Neuronal stem cell (in vitro differentiated cells): ENCODE results near the gene SOX9.

Experiments
- DNase-seq: peaks from one replicate; pipeline ENCODE4 v3.0.0-alpha.2; 2013; ENCODE audit warnings: low spot score
- H2AFZ ChIP-seq: one replicate; pipeline ENCODE4 v1.6.1; 2013; ENCODE audit warnings: mild to moderate bottlenecking, low read length, inconsistent platforms
- H2AK5ac ChIP-seq: 2 replicates; pipeline ENCODE4 v1.6.1; 2013; ENCODE audit warnings: low read depth, mild to moderate bottlenecking, inconsistent platforms, low read length, moderate library complexity, mixed read lengths
- H2BK120ac ChIP-seq: 2 replicates; pipeline ENCODE4 v1.6.1; 2013; ENCODE audit warnings: low read depth, mild to moderate bottlenecking, inconsistent platforms, low read length, moderate library complexity, mixed read lengths
- H2BK12ac ChIP-seq: one replicate; pipeline ENCODE4 v1.6.1; 2013; ENCODE audit warnings: low read length, inconsistent platforms
- H2BK15ac ChIP-seq: 2 replicates; pipeline ENCODE4 v1.6.1; 2013; ENCODE audit warnings: mild to moderate bottlenecking, low read length, inconsistent platforms, mixed read lengths
- H2BK5ac ChIP-seq: one replicate; pipeline ENCODE4 v1.6.1; 2013; ENCODE audit warnings: inconsistent platforms, mild to moderate bottlenecking, low read length, moderate library complexity
- H3K14ac ChIP-seq: one replicate; pipeline ENCODE4 v1.6.1; 2013; ENCODE audit warnings: low read length, inconsistent platforms
- H3K18ac ChIP-seq: 2 replicates; pipeline ENCODE4 v1.6.1; 2013; ENCODE audit warnings: low read length, inconsistent platforms
- H3K23ac ChIP-seq: 2 replicates; pipeline ENCODE4 v1.6.1; 2013; ENCODE audit warnings: low read depth, mild to moderate bottlenecking, mixed read lengths, low read length, inconsistent platforms; ENCODE audit not compliant: poor library complexity
- H3K27ac ChIP-seq: replicated peaks from 3 replicates; pipeline ENCODE4 v1.5.1; 2013; ENCODE audit warnings: low read length, inconsistent platforms
- H3K27me3 ChIP-seq, 3 experiments: 2 replicates each; pipeline ENCODE4 v1.6.1; 2013; ENCODE audit warnings: low read length in 3 of 3, mild to moderate bottlenecking in 2 of 3, inconsistent platforms in 1 of 3, low read depth in 1 of 3, mixed read lengths in 1 of 3, moderate library complexity in 1 of 3; ENCODE audit not compliant: control insufficient read depth in 3 of 3, insufficient read depth in 3 of 3
- H3K36me3 ChIP-seq, 2 donors: replicated peaks in 1 of 2; 2 replicates each; pipeline ENCODE4 v1.6.1; 2013; ENCODE audit warnings: low read length in 2 of 2; ENCODE audit not compliant: control insufficient read depth in 2 of 2, insufficient read depth in 2 of 2
- H3K4ac ChIP-seq: 2 replicates; pipeline ENCODE4 v1.6.1; 2013; ENCODE audit warnings: inconsistent platforms, mild to moderate bottlenecking, low read length, moderate library complexity
- H3K4me1 ChIP-seq, 2 donors: 1 replicate in 1 of 2; 2 replicates in 1 of 2; pipeline ENCODE4 v1.6.1; 2013; ENCODE audit warnings: low read length in 2 of 2, low read depth in 1 of 2; ENCODE audit not compliant: control insufficient read depth in 2 of 2, insufficient read depth in 1 of 2
- H3K4me2 ChIP-seq: one replicate; pipeline ENCODE4 v1.6.1; 2013; ENCODE audit warnings: mild to moderate bottlenecking, low read length, inconsistent platforms; ENCODE audit not compliant: insufficient read depth, poor library complexity, severe bottlenecking
- H3K4me3 ChIP-seq, 2 donors: 2 replicates each; pipeline ENCODE4 v1.5.1; 2013; ENCODE audit warnings: low read length in 2 of 2, mild to moderate bottlenecking in 2 of 2, inconsistent platforms in 1 of 2, moderate library complexity in 1 of 2
- H3K79me1 ChIP-seq: one replicate; pipeline ENCODE4 v1.6.1; 2013; ENCODE audit warnings: low read depth, mild to moderate bottlenecking, inconsistent platforms, low read length, moderate library complexity
- H3K9ac ChIP-seq: one replicate; pipeline ENCODE4 v1.6.1; 2013; ENCODE audit warnings: mild to moderate bottlenecking, low read depth, low read length, inconsistent platforms; ENCODE audit not compliant: poor library complexity
- H3K9me3 ChIP-seq, 2 donors: replicated peaks in 1 of 2; 2 replicates each; pipeline versions ENCODE3 to v1.6.1; 2013; ENCODE audit warnings: low read length in 2 of 2, mild to moderate bottlenecking in 2 of 2, inconsistent platforms in 1 of 2, low read depth in 1 of 2, mixed read lengths in 1 of 2, moderate library complexity in 1 of 2; ENCODE audit not compliant: control insufficient read depth in 2 of 2, insufficient read depth in 1 of 2
- H4K8ac ChIP-seq: one replicate; pipeline ENCODE4 v1.6.1; 2013; ENCODE audit warnings: low read depth, mild to moderate bottlenecking, inconsistent platforms, low read length, moderate library complexity
- H4K91ac ChIP-seq: one replicate; pipeline ENCODE4 v1.6.1; 2013; ENCODE audit warnings: low read length, low read depth, mild to moderate bottlenecking, inconsistent platforms; ENCODE audit not compliant: poor library complexity
- WGBS, 2 donors: extraction: QIAGEN DNeasy Blood & Tissue Kit; methylation state at CpG; one replicate each; pipeline ENCODE4 v1.1.7; 2013; ENCODE audit warnings: missing lambda C conversion rate in 2 of 2, mixed read lengths in 1 of 2; ENCODE audit not compliant: insufficient read length in 2 of 2, insufficient replicate concordance in 1 of 2; ENCODE audit errors: extremely low coverage in 2 of 2; 5-methylcytosine and 5-hydroxymethylcytosine counted together

SOX9 gene

DNA sequence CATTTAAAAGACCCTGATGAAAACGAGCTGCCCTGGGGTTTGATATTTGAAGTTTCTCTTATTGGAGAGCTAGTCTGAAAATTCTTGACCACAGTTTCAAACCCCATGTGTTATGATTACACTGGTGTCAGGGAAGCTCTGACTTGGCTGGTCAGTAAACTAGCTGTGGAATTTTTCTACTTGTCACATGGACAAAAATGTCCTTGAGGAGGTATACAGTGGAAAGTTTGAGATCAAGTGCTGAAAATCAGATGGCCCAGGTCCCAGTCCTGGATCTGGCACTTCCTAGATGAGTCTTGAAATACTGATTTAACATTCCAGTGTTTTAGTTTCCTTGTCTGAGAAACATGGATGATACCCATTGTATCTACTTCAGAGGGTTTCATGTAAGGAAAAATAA lies 30.7 kb upstream of the SOX9 start:
- H3K27ac ChIP-seq = no peak overlapping the region
- no peaks in the 10 kb centered on the region for H3K9me3 ChIP-seq
- H3K79me1 ChIP-seq = no peaks in the 10 kb centered on the region
- H3K23ac ChIP-seq = no peak overlapping the region
- H3K4me2 ChIP-seq = no peak overlapping the region
- H2BK12ac ChIP-seq = no peak overlapping the region
- no peaks in the 10 kb centered on the region for H3K27me3 ChIP-seq
- H3K4me3 ChIP-seq = no peak overlapping the region
- no peak for DNase-seq
- no peak overlapping the region for H2AK5ac ChIP-seq
- no peak overlapping the region for H3K18ac ChIP-seq
- H3K4me1 ChIP-seq = peaks cover 0 to 1% of the 10 kb centered on the region in 2 donors
- H3K36me3 ChIP-seq = no peaks in the 10 kb centered on the region
- no peak overlapping the region for H2AFZ ChIP-seq
- H3K9ac ChIP-seq = no peak overlapping the region
- H2BK15ac ChIP-seq = no peak overlapping the region
- H3K14ac ChIP-seq = no peak overlapping the region
- no peak overlapping the region for H2BK5ac ChIP-seq
- H4K91ac ChIP-seq = no peak overlapping the region
- no CpG with 5 or more reads among the region's 1 CpG for WGBS, 2 donors
- no peak overlapping the region for H2BK120ac ChIP-seq
- H4K8ac ChIP-seq = no peak overlapping the region
- no peak overlapping the region for H3K4ac ChIP-seq

DNA sequence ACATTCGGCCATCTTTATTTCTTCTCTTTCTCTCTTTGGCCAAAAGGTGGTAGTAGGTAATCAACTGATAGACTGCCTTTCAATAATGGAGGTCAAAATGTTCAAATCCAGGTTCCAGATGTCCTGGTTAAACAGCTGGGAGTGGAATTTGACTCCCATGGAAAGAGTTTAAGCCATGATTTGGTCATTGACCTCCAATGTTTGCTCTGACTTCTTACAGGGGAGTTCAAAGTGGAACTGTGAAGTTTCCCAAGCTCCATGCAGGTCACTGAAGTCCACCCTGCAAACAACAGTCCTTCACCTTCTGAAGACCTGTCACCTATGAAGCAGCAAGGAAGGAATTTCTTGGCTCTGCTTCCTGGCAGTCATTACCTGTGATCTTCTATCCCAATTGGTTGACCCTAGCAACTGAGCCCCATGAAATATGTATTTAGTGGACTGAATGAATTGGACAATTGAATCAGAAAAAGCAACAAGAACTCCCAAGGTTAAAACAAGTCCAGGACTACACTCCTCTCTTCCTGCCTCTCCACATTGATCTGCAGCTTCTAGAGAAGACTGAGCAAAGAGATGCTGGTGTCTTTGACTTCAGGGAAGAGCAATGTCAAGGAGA lies 28.0 kb upstream of the SOX9 start:
- H3K4me3 ChIP-seq = no peak overlapping the region
- H2AK5ac ChIP-seq = no peak overlapping the region
- no peak overlapping the region for H3K4ac ChIP-seq
- H3K79me1 ChIP-seq = no peaks in the 10 kb centered on the region
- H2BK15ac ChIP-seq = no peak overlapping the region
- peaks cover 0 to 1% of the 10 kb centered on the region in 2 donors for H3K4me1 ChIP-seq
- no peak for DNase-seq
- WGBS, 2 donors = no CpG with 5 or more reads among the region's 1 CpG
- H3K4me2 ChIP-seq = no peak overlapping the region
- no peak overlapping the region for H3K14ac ChIP-seq
- H3K23ac ChIP-seq = no peak overlapping the region
- no peak overlapping the region for H3K9ac ChIP-seq
- H2BK120ac ChIP-seq = no peak overlapping the region
- H4K8ac ChIP-seq = no peak overlapping the region
- H2BK12ac ChIP-seq = no peak overlapping the region
- H3K27ac ChIP-seq = no peak overlapping the region
- no peak overlapping the region for H2BK5ac ChIP-seq
- no peak overlapping the region for H4K91ac ChIP-seq
- no peak overlapping the region for H2AFZ ChIP-seq
- H3K9me3 ChIP-seq = no peaks in the 10 kb centered on the region
- no peaks in the 10 kb centered on the region for H3K36me3 ChIP-seq
- no peaks in the 10 kb centered on the region for H3K27me3 ChIP-seq
- no peak overlapping the region for H3K18ac ChIP-seq

DNA sequence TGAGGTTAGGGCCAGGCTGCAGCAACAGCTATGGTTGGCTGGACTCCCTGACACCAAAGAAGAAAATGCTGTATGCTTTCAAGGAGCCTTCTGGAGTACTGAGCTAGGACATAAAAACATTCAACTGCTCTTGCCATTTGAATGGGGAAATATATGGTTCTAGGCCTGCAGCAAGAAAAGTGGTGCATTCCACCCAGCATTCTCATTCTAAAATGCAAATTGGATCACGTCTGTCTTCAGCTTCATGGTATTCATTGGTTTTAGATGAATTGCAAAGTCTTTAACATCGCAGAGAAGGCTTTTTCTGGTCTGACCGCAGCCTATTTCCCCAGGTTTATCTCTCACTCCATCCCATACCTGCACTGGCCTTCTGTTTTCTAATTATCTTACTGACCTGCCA lies 27.1 kb upstream of the SOX9 start:
- H2AFZ ChIP-seq = no peak overlapping the region
- WGBS, 2 donors = no CpG with 5 or more reads among the region's 3 CpGs

DNA sequence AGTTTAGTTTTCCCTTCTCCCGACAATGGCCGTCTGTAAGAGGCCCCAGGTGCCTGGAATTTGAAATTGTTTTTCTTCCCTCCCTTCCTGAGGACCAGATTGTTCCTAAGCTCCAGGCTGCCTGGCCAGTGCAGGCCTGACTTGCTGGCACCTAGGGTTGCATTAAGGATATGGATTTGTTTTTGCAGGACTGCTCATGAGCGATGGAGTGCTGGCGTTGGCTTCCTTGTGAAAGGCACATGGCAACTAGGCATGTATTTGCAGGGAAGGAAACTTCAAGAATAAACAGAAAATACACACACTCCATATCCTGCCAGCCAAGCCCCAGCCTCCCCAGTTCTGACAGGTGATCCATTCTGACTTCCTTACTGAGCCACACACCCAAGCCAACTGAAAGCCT lies 25.5 kb upstream of the SOX9 start:
- Histone ChIP-seq H3K36me3 (no peaks in the 10 kb centered on the region), H3K9me3 (no peaks in the 10 kb centered on the region), H3K4me2 (no peak overlapping the region), H3K27ac (no peak overlapping the region), H3K23ac (no peak overlapping the region), H3K79me1 (no peaks in the 10 kb centered on the region), H2AK5ac (no peak overlapping the region), H3K4me3 (no peak overlapping the region), H2BK120ac (no peak overlapping the region), H3K18ac (no peak overlapping the region), H3K4me1 (no peaks in the 10 kb centered on the region), H2BK15ac (no peak overlapping the region), H2BK12ac (no peak overlapping the region), H2BK5ac (peak overlapping the region; percentile 25), H3K4ac (no peak overlapping the region), H3K9ac (no peak overlapping the region), H3K27me3 (no peaks in the 10 kb centered on the region), H4K8ac (no peak overlapping the region), H3K14ac (no peak overlapping the region), H2AFZ (no peak overlapping the region), H4K91ac (no peak overlapping the region)
- no CpG with 5 or more reads among the region's 4 CpGs for WGBS, 2 donors
- DNase-seq = no peak

More for the DNA sequence above, 27.1 kb upstream of the SOX9 start:
- H3K27me3 ChIP-seq = no peaks in the 10 kb centered on the region
- no peak overlapping the region for H2BK5ac ChIP-seq
- no peak overlapping the region for H3K4ac ChIP-seq
- H4K91ac ChIP-seq = no peak overlapping the region
- no peaks in the 10 kb centered on the region for H3K36me3 ChIP-seq
- H3K18ac ChIP-seq = no peak overlapping the region
- no peak overlapping the region for H3K4me3 ChIP-seq
- H3K4me1 ChIP-seq = peaks cover 0 to 1% of the 10 kb centered on the region in 2 donors
- H3K23ac ChIP-seq = no peak overlapping the region
- no peak overlapping the region for H2BK12ac ChIP-seq
- H4K8ac ChIP-seq = no peak overlapping the region
- H3K9ac ChIP-seq = no peak overlapping the region
- no peak overlapping the region for H3K27ac ChIP-seq
- DNase-seq = no peak
- H3K4me2 ChIP-seq = no peak overlapping the region
- no peak overlapping the region for H3K14ac ChIP-seq
- H2AK5ac ChIP-seq = no peak overlapping the region
- no peaks in the 10 kb centered on the region for H3K79me1 ChIP-seq
- no peaks in the 10 kb centered on the region for H3K9me3 ChIP-seq
- no peak overlapping the region for H2BK15ac ChIP-seq
- no peak overlapping the region for H2BK120ac ChIP-seq
